ENCODE measurements around the gene RNF19B. TPM values are rescaled to one million over a fixed set of nuclear protein-coding genes. Genes with fewer than 3 reads are reported as not detected.

RNF19B gene
- total and polyA plus RNA-seq, 2 of the 8 experiments (the other 6 are each of a cell fraction or from before 2014, with no cell fraction given): 9.2 to 11.2 TPM

DNA sequence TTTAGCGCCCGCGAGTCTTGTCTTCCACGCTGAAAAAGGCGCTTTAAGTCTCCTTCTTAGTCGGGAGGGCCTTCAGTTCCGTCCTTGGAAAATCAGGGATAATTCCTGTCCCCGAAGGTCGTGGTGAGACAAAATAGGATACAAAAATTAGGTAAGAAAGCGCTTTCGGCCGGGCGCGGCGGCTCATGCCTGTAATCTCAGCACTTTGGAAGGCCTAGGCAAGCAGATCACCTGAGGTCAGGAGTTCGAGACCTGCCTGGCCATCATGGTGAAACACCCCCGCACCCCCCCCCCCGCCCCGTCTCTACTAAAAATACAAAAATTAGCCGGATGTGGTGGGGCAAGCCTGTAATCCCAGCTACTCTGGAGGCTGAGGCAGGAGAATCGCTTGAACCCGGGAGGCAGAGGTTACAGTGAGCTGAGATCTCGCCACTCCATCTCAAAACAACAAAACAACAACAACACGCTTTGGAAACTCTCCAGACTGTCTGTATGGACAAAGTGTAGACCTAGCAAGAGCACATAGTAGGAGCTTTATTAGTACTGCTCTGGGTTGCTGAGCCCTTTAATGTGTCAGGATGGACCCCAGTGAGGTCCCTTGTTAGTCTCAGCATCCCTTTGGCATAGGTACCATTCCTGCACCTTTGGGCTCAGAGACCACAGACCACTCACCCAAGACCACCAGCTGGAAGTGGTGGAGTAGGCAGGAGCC lies 62.6 kb downstream of the RNF19B start (continued):
- TF ChIP-seq, protein P1, sequence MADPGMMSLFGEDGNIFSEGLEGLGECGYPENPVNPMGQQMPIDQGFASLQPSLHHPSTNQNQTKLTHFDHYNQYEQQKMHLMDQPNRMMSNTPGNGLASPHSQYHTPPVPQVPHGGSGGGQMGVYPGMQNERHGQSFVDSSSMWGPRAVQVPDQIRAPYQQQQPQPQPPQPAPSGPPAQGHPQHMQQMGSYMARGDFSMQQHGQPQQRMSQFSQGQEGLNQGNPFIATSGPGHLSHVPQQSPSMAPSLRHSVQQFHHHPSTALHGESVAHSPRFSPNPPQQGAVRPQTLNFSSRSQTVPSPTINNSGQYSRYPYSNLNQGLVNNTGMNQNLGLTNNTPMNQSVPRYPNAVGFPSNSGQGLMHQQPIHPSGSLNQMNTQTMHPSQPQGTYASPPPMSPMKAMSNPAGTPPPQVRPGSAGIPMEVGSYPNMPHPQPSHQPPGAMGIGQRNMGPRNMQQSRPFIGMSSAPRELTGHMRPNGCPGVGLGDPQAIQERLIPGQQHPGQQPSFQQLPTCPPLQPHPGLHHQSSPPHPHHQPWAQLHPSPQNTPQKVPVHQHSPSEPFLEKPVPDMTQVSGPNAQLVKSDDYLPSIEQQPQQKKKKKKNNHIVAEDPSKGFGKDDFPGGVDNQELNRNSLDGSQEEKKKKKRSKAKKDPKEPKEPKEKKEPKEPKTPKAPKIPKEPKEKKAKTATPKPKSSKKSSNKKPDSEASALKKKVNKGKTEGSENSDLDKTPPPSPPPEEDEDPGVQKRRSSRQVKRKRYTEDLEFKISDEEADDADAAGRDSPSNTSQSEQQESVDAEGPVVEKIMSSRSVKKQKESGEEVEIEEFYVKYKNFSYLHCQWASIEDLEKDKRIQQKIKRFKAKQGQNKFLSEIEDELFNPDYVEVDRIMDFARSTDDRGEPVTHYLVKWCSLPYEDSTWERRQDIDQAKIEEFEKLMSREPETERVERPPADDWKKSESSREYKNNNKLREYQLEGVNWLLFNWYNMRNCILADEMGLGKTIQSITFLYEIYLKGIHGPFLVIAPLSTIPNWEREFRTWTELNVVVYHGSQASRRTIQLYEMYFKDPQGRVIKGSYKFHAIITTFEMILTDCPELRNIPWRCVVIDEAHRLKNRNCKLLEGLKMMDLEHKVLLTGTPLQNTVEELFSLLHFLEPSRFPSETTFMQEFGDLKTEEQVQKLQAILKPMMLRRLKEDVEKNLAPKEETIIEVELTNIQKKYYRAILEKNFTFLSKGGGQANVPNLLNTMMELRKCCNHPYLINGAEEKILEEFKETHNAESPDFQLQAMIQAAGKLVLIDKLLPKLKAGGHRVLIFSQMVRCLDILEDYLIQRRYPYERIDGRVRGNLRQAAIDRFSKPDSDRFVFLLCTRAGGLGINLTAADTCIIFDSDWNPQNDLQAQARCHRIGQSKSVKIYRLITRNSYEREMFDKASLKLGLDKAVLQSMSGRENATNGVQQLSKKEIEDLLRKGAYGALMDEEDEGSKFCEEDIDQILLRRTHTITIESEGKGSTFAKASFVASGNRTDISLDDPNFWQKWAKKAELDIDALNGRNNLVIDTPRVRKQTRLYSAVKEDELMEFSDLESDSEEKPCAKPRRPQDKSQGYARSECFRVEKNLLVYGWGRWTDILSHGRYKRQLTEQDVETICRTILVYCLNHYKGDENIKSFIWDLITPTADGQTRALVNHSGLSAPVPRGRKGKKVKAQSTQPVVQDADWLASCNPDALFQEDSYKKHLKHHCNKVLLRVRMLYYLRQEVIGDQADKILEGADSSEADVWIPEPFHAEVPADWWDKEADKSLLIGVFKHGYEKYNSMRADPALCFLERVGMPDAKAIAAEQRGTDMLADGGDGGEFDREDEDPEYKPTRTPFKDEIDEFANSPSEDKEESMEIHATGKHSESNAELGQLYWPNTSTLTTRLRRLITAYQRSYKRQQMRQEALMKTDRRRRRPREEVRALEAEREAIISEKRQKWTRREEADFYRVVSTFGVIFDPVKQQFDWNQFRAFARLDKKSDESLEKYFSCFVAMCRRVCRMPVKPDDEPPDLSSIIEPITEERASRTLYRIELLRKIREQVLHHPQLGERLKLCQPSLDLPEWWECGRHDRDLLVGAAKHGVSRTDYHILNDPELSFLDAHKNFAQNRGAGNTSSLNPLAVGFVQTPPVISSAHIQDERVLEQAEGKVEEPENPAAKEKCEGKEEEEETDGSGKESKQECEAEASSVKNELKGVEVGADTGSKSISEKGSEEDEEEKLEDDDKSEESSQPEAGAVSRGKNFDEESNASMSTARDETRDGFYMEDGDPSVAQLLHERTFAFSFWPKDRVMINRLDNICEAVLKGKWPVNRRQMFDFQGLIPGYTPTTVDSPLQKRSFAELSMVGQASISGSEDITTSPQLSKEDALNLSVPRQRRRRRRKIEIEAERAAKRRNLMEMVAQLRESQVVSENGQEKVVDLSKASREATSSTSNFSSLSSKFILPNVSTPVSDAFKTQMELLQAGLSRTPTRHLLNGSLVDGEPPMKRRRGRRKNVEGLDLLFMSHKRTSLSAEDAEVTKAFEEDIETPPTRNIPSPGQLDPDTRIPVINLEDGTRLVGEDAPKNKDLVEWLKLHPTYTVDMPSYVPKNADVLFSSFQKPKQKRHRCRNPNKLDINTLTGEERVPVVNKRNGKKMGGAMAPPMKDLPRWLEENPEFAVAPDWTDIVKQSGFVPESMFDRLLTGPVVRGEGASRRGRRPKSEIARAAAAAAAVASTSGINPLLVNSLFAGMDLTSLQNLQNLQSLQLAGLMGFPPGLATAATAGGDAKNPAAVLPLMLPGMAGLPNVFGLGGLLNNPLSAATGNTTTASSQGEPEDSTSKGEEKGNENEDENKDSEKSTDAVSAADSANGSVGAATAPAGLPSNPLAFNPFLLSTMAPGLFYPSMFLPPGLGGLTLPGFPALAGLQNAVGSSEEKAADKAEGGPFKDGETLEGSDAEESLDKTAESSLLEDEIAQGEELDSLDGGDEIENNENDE (IDR thresholded peaks at IDR 0.05; ENCODE audit: insufficient replicate concordance, low read length): no peak
- TF ChIP-seq SP2 (IDR thresholded peaks at IDR 0.05; ENCODE audit: low read length) (no peak), EZH2 (IDR thresholded peaks at IDR 0.05; ENCODE audit: low read depth, low read length, severe bottlenecking) (no peak), BCL11A (IDR thresholded peaks at IDR 0.05; ENCODE audit: low read depth in 2 of 2, low read length in 2 of 2) (no peak), SIN3A (conservative IDR thresholded peaks at IDR 0.05 in 1 of 2, IDR thresholded peaks at IDR 0.05 in 1 of 2; ENCODE audit: low read depth in 1 of 2, low read length in 2 of 2) (no peak), KDM1A (IDR thresholded peaks at IDR 0.05; ENCODE audit: borderline replicate concordance, low read length) (no peak), JUND (IDR thresholded peaks at IDR 0.05; ENCODE audit: low read length) (no peak), HDAC2 (IDR thresholded peaks at IDR 0.05; ENCODE audit: borderline replicate concordance in 1 of 2, low read depth in 2 of 2, low read length in 2 of 2) (no peak), BRCA1 (IDR thresholded peaks at IDR 0.05; ENCODE audit: low read depth, low read length) (no peak)
